NT2/D1 (cell line): ENCODE results near the gene EXOSC10.

ENCODE experiments used
- DNase-seq: peaks from one replicate; pipeline ENCODE4 v3.0.0-alpha.2; 2011; ENCODE audit warnings: low read depth, low spot score
- H3K27me3 ChIP-seq: 2 replicates; pipeline ENCODE4 v1.6.0; 2011; ENCODE audit warnings: mild to moderate bottlenecking; ENCODE audit not compliant: insufficient read length, insufficient read depth
- H3K36me3 ChIP-seq: 2 replicates; pipeline ENCODE4 v1.6.1; 2011; ENCODE audit warnings: mild to moderate bottlenecking, low read length, mixed read lengths; ENCODE audit not compliant: insufficient read depth, insufficient read length
- H3K4me1 ChIP-seq: 2 replicates; pipeline ENCODE4 v1.5.1; 2011; ENCODE audit not compliant: insufficient read depth, insufficient read length
- H3K4me3 ChIP-seq: 2 replicates; pipeline ENCODE4 v1.5.1; 2011; ENCODE audit warnings: low read depth; ENCODE audit not compliant: insufficient read length
- H3K9ac ChIP-seq: 2 replicates; pipeline ENCODE4 v1.6.0; 2011; ENCODE audit warnings: low read depth; ENCODE audit not compliant: insufficient read length
- H3K9me3 ChIP-seq: 2 replicates; pipeline ENCODE4 v1.5.1; 2011; ENCODE audit warnings: mild to moderate bottlenecking, low read length; ENCODE audit not compliant: insufficient read depth
- SUZ12 ChIP-seq: IDR thresholded peaks from 2 replicates; pipeline ENCODE4 v1.6.1; 2011; ENCODE audit not compliant: insufficient read length, insufficient read depth; ENCODE audit errors: extremely low read depth
- YY1 ChIP-seq: IDR thresholded peaks from 2 replicates; pipeline ENCODE4 v1.6.1; 2011; ENCODE audit not compliant: insufficient read length, insufficient read depth
- ZNF274 ChIP-seq: IDR thresholded peaks from 2 replicates; pipeline ENCODE4 v1.6.1; 2011; ENCODE audit warnings: mild to moderate bottlenecking, low read depth, low read length

EXOSC10 gene

DNA sequence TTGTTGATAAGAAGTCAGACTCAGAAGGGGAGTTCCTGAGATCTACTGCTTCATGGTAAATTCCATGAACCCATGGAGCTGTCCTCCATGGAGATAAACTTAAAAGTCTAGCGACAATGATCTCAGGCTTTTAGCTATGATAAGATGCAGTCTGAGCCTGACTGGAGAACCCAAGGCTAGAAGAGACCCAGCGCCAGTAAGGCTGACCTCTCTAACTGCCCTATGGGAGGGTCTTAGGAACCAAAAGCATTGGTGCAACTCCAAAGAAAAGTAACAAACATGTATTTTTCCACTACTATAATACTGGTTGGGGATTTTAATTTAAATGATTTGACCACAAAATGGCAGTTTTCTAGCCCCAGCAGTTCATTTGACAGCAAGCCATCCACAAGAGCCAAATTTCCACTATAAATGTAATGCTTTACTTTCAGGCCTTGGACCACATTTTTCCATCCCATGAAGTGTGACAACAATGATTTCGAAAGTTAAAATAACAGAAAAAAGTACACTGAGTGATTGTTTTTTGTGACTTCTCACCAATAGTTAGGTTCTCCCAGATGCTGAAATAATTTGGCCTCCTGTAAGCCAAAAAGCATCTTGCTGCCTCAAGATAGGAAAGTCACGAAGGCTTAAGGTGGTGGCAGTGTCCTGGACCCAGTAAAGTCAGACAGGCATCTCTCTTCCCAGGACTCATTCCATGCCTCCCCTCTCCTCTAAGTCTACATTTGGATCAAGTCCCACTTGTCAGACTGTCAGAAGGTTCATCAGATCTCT lies 43.1 kb upstream of the EXOSC10 start:
- Histone ChIP-seq H3K9ac (no peak overlapping the region), H3K4me1 (no peaks in the 10 kb centered on the region), H3K9me3 (no peaks in the 10 kb centered on the region), H3K4me3 (no peak overlapping the region), H3K27me3 (no peaks in the 10 kb centered on the region), H3K36me3 (peaks cover 63% of the 10 kb centered on the region)
- no peak for TF ChIP-seq YY1
- DNase-seq, result no peak

DNA sequence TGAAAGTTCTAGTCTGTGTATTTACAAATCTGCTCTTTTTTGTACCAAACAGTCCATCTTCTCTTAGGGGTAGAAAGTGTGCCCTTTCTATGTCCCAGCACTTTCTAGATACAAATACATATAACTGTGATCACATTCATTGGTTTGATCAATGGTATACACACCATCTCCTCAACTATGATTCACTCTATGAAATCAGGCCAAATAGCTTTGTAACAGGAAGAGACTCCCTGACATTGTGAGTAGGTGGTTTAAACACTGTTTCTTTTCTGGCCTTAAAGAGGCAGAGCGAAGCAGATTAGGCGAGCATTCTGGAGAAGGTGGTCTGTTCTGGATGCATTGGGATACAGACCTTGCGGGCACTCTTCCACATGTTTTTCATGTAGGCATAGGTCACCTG lies 39.3 kb upstream of the EXOSC10 start:
- Histone ChIP-seq H3K9ac (no peak overlapping the region), H3K4me1 (no peaks in the 10 kb centered on the region), H3K27me3 (no peaks in the 10 kb centered on the region), H3K4me3 (no peak overlapping the region), H3K36me3 (peaks cover 56% of the 10 kb centered on the region), H3K9me3 (no peaks in the 10 kb centered on the region)
- no peak for DNase-seq
- TF ChIP-seq SUZ12, result no peak
- no peak for TF ChIP-seq YY1
- TF ChIP-seq ZNF274, result no peak

DNA sequence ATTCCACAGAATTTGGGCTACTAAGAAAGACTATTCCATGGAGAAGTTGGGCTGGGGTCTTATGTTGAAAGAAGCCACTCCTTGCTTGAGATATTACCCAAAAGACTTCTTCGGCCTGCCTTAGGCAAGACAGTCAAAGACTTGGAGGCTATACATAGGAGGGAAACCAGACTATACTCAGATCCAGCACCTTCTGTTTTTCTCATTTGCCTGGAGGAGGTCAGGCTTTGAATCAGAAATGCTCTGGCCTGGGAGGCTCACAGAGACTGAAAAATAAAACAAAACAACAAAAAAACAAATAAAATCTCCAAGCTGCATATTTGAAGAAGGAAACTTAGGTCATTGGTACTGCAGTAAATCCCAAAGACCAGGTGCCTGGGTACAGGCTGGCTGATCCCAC lies 38.4 kb upstream of the EXOSC10 start:
- TF ChIP-seq ZNF274, result no peak
- TF ChIP-seq SUZ12, result no peak
- TF ChIP-seq YY1, result no peak
- no peaks in the 10 kb centered on the region for H3K4me1 ChIP-seq
- H3K9me3 ChIP-seq, result no peaks in the 10 kb centered on the region
- no peak overlapping the region for H3K9ac ChIP-seq
- DNase-seq, result no peak
- H3K4me3 ChIP-seq, result no peak overlapping the region
- H3K27me3 ChIP-seq, result no peaks in the 10 kb centered on the region
- H3K36me3 ChIP-seq, result peaks cover 58% of the 10 kb centered on the region

DNA sequence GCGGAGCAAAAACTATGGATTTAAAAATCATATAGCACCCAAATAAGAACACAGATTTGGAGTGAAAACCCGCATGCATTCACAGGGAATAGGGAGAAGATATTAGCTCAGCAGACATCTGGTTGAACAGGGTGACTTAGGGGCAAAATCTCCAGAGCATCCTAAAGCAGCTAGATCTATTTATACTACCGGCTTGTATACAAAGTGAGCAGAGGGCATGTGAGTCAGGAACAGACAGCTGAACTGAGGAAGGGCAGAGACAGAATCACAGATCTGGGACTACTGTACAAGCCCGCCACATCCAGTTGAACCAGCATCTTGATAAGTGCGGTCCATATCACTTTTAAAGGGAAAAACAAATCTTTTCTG lies 35.2 kb upstream of the EXOSC10 start:
- no peak for DNase-seq
- TF ChIP-seq SUZ12 (no peak), YY1 (no peak), ZNF274 (no peak)
- H3K36me3 ChIP-seq, result peaks cover 71% of the 10 kb centered on the region

DNA sequence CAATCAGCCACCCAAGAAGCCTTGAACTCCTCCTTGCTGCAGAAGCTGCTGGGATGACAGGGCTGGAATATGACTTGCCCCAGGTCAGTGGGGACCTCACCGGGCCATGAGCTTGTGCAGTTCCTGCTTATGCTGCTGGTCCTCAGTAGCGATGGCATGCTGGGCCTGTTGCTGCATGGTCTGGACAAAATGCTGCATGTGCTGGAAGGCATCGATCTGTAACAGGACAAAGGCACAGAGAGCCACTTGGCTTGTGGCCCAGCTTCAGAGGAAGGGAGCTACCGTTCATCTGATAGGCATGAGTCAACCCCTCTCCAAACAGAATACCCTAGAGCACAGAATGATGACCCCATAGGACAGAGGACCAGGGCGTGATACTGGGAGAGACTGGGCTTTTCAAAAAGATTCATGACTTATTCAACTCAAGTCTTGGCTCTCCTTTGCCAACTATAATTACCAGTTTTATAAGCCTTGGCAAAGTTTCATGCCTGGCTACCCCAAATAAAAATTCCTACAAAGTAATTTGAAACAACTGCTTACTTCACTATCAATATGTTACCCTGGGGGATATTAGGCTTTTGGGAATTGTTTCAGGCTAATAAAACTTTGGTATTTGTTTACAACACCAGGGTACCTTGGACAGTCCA lies 34.7 kb upstream of the EXOSC10 start:
- Histone ChIP-seq H3K9me3 (no peaks in the 10 kb centered on the region), H3K27me3 (no peaks in the 10 kb centered on the region), H3K4me1 (no peaks in the 10 kb centered on the region), H3K36me3 (peaks cover 72% of the 10 kb centered on the region), H3K4me3 (no peak overlapping the region), H3K9ac (no peak overlapping the region)
- no peak for DNase-seq
- TF ChIP-seq YY1 (no peak), ZNF274 (no peak), SUZ12 (no peak)

More for the DNA sequence above, 35.2 kb upstream of the EXOSC10 start:
- Histone ChIP-seq H3K27me3 (no peaks in the 10 kb centered on the region), H3K4me3 (no peak overlapping the region), H3K9me3 (no peaks in the 10 kb centered on the region), H3K4me1 (no peaks in the 10 kb centered on the region), H3K9ac (no peak overlapping the region)

DNA sequence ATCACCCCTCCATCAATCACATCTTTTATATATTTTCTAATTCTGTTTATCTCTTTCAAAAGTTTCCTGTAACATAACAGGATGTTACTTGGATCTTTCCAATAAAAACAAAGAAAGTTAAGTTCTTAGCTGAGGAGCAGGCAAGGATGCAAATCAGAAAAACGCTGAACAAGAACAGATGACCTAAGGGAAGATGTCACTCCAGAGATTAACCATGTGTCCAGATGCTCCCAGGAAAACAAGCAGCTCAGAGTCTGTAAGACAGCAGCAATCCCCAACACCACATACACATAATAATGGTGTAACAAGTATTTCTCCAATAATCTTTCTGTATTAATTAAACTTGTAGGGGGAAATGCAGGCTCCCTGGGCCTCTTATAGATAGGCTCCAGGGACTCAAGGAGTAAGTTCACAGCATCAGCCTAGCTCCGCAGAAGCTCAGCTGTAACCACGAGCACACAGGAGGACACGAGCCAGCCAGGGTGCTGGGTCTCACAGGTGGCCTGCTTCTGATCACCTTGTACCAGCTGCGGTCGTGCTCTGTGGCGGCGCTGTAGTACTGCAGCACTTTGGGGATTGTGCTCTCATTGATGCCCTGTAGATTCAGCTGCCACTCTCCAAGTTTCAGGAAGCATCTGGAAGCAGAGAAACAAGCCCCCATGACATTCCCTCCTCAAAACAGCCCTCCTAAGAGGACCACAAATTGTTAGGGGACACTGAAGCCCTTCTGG lies 33.1 kb upstream of the EXOSC10 start:
- H3K9ac ChIP-seq, result no peak overlapping the region
- peaks cover 74% of the 10 kb centered on the region for H3K36me3 ChIP-seq
- H3K4me1 ChIP-seq, result no peaks in the 10 kb centered on the region
- DNase-seq, result no peak
- H3K9me3 ChIP-seq, result no peaks in the 10 kb centered on the region
- TF ChIP-seq SUZ12, result no peak
- H3K4me3 ChIP-seq, result no peak overlapping the region
- H3K27me3 ChIP-seq, result no peaks in the 10 kb centered on the region

DNA sequence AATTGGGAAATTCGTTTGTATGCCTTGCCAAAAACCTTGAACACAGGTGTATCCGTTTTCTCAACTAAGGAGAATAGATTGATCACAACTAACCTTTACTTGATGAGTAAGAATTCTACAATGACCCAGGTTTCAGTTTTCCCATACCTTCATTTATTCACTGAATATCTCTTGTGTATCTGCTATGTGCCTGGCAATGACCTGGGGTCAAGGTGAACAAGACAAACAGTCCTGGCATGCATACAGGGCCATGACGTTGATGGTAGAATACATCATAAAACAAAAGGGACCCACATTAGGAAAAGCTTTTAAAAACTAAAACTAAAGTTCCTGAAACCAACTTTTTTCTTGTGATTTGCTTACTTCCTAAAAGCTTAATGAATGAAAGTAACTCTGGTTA lies 32.1 kb upstream of the EXOSC10 start:
- no peaks in the 10 kb centered on the region for H3K9me3 ChIP-seq
- no peak for DNase-seq
- TF ChIP-seq ZNF274, result no peak
- no peak for TF ChIP-seq SUZ12
- TF ChIP-seq YY1, result no peak
- H3K4me1 ChIP-seq, result no peaks in the 10 kb centered on the region
- no peaks in the 10 kb centered on the region for H3K27me3 ChIP-seq
- H3K36me3 ChIP-seq, result peaks cover 76% of the 10 kb centered on the region
- no peak overlapping the region for H3K4me3 ChIP-seq
- no peak overlapping the region for H3K9ac ChIP-seq
